Right ventricle myocardium superior (tissue), 1 donor: ENCODE results near the gene ITGB5. TPM values are rescaled to one million over a fixed set of nuclear protein-coding genes. Genes with fewer than 3 reads are reported as not detected.

ENCODE experiments used
- ATAC-seq: fragments of 200-7000 bp; cut with Tn5 transposase; one replicate; pipeline ENCODE4 v1.9.1; 2020; ENCODE audit warnings: mild to moderate bottlenecking; ENCODE audit not compliant: poor library complexity
- DNase-seq: peaks from one replicate; pipeline ENCODE4 v3.0.0-alpha.2; 2020
- intact Hi-C: fragments of 100-400 bp; cut with DNase I; formaldehyde crosslinking; loops from one replicate; pipeline ENCODE4 v1.11.2; 2022
- total RNA-seq: library from RNA; stranded (reverse); fragmentation: NEBNext Ultra II Directional; extraction: Animal tissue kit (Norgen Biotek cat#: 25700); gene quantifications from one replicate; pipeline ENCODE4 v1.2.1, GENCODE V29; 2021
- donor health status: DM: no; HTN: yes; CAD: no; lungs with severe emphysema.

The ITGB5 gene
- total RNA-seq, 1 donor from 2014 or later = 112 TPM

DNA sequence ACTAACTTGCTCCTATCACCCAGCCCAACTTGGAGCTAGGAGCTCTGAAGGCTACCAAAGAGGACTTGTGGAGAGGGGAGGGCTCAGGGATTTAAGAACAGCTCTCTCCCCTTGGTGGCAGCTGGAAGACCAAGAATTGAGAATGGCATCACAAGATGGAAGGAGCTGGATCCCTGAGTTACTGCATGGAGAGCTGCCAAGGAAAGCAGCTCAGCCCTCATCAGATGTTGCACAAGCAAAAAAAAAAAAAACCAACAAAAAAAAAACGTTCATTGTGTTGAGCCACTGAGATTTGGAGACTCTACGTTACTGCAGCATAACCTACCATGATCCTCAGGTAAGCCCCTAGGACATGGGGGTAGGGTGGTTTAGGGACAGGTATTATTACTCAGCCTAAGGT is 41.0 kb downstream of the ITGB5 start:
- DNase-seq (no peak), ATAC-seq (peak; percentile 64)
- intact Hi-C loops = no loop called here

GRCh38 chr3:124845406-124845805 is 41.8 kb downstream of the ITGB5 start:
- DNase-seq (no peak), ATAC-seq (peak; percentile 79)
- intact Hi-C loops = no loop called here

GRCh38 chr3:124843506-124844177 is 43.5 kb downstream of the ITGB5 start:
- ATAC-seq (no peak), DNase-seq (no peak)
- intact Hi-C loops = no loop called here

DNA sequence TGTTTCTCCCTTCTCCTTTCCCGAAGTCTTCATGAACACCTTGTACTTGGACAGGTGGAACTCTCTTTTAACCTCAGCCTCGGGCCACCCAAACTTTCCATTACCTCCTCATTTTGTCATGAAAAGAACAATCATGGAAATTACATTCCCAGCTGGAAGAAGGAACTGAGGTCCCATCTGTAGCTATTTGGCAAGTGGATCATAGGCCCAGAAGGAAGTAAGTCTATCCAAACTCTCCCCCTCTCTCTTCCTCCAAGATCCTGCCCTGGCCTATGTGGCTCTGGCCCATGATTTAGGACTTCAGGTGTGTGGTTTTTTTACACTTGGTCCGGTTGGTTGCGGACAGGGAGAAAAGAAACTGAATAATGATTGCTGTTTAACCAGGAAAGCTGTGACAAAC is 44.1 kb downstream of the ITGB5 start:
- DNase-seq (no peak), ATAC-seq (no peak)
- intact Hi-C loops = no loop called here

DNA sequence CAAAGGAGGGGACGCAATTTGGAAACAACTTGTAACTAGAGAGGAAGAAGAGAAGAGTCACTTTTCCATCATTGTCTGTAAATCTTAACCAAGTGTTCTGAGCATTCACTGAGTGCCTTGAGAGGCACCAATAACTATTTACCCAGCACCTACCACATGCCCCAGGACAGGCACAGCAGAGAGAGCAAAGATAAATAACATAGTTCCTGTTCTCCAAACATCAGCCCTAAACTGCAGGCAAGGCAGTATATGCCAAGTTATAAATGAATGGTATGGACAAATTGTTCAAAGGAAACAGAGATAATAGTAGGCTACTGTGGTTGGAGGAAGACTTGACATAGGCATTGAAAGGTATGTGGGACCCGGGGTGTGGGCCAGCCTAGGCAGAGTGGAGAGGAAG is 45.6 kb downstream of the ITGB5 start:
- no peak for ATAC-seq
- intact Hi-C loops = no loop called here
- no peak for DNase-seq

- intact Hi-C loops = no loop called here
- DNase-seq (no peak), ATAC-seq (no peak)
These were observed 46.8 kb downstream of the ITGB5 start for GRCh38 chr3:124840331-124840730.

DNA sequence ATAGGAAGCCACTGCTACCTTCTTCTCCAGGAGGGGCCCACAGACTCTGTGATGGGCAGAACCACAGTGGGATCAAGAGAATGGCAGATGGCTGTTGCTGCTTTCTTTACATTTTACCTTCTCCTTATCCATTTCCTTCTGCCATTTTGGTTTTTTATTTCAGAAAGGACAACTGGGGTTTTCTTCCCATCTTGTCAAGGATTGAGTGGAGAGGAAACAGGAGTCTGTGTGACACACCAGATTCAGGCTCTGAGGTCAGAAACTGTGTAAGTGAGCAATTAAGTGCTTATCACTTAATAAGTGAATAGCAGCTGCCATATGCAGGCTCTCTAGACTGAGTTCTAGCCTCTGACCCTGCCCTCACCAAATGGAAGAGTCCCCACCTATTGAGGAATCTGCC is 47.3 kb downstream of the ITGB5 start:
- no peak for ATAC-seq
- intact Hi-C loops = no loop called here
- DNase-seq = no peak

DNA sequence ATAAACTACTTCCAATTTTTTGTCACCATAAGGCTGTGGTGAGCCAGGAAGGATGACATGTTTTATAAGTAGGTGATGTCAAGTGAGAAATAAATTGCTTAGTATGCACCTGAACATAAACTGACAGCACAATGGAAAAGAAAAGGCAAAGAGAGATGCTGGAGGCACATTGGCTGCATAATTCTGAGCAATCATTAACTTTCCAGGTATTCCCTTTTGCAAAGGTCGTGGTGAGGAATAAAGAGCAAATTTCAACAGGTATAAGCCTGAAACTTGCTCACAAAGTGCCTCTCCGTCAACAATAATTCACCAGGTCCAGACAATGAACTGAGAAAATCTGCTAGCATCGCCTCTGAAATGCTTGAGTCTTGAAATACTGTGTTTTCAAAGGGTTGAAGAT is 48.2 kb downstream of the ITGB5 start:
- intact Hi-C loops = no loop called here
- no peak for DNase-seq
- no peak for ATAC-seq

DNA sequence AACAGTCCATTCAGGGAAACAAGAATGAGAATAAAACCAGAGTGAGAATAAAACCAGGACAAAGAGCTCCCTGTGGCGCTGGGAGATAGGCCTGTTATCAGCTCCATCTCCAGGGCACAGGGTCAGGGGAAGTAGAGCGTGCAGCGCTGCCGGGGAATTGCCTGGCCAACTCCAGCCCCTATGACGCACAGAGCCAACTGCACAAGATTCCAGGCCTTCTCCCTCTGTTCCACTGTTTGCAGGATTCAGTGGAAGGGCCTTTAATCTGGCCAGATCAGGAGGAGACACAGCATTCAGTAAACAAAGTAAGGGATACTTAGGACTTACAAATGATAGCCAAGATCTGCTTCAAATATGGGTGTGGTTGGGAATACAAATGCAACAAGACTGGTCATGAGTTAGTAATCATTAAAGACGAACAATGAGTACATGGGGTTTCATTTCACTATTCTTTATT is 49.4 kb downstream of the ITGB5 start:
- ATAC-seq (peak; percentile 87), DNase-seq (peak; percentile 75)
- intact Hi-C loops = no loop called here

DNA sequence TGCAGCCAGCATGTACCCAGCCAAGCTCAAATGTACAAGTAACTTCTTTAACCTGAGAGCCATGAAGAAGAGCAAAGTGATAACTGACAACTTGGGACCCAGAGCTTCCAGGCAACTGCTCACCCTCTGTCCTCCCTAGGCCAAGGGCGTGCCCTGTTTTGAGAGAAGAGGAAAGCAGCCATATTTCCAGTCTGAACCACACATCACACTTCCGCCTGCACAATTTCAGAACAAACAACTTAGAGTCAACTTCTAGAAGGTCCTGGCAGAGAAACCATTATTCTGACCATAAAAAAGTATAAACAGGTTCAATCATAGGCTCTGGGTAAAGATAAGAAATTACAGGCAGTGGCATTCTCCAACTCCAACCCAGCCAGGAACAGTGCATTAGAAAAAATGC is 50.1 kb downstream of the ITGB5 start:
- DNase-seq (no peak), ATAC-seq (peak; percentile 16)
- intact Hi-C loops = no loop called here

DNA sequence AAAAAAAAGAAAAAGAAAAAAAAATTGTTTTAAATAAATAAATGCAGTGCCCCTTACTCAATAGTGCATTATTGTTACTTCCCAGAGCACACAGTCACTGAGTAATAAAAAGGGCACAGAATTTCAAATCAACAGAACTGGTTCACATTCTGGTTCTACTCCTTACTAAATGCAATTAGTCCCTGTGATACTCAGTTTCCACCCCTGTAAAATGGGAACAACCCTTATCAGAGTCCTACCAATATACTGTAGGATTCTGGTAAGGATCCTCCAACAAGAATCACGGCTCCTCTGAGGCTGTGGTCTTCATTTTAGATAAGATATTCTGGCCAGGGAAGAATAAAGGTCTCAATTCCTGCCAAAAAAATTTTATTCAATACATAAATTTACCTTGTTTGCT is 50.7 kb downstream of the ITGB5 start:
- DNase-seq (no peak), ATAC-seq (no peak)
- intact Hi-C loops = no loop called here

DNA sequence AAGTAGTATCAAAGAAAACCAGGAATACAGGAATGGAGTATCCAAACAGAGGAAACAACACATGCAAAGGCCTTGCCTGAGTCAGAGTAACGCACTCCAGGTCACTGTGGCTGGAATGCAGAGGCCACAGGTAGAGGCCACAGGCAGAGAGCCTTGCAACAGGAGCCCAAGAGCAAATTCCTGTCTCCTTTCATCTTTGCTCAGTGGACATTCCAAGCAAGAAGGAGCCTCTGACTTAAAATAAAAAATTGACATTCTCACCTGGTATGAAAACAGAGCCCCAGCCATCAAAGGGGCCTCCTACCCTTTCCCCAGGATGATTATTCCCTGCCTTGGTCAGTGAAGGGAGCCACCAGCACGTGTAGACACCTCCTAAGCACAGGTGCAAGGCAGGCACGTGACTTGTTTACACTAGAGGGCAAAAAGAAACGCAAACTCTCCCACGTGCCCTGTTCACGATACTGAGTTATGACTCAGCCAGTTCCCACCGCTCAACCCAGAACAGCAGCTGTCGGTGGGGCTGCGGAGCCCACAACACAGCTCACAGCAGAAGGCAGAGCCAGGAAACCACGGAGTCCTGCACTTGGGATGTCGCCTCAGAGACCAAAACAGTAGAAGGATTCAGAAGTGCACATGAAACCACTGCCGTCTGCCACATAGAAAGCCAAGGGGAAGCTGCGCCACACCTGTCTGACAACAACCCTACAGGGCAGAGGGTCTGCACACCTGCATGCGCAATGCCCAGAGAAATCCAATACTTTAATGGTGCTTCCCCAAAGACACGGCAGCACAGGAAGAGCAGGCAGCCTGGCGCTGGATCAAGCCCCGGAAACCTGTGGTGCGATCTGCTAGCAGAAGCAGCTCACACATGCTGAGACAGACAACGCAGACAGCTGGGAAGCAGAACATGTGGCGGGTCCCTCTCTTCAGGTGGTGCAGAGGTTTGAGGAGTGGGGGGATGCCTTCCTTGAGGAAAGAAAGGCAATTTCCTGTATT is 52.1 kb downstream of the ITGB5 start:
- ATAC-seq (peak; percentile 36), DNase-seq (peak; percentile 59)
- intact Hi-C loops = no loop called here

DNA sequence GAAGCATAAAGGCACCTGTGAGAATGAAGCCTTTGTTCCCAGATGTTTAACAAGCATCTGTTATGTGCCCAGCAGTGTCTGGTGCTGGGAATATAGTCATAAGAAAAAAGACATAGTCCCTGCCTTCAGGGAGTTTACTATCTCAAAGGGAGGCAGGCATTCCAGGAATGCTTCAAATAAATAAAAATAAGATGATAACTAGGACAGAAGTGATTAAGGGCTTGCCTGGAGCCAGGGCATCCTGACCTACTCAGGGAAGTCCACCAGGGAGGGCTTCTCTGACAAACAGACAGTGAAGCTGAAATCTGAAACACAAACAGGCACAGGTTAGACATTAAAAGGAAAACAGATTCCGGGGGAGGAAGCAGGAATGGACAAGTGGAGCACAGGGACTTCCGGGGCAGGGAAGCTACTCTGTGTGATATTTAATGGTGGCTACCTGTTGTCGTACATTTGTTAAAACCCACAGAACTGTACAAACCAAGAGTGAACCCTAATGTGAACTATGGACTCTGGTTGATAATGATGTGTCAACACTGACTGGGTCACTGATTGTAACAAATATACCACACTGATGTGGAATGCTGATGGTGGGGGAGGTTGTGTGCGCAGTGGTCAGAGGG is 53.3 kb downstream of the ITGB5 start:
- no peak for DNase-seq
- no peak for ATAC-seq
- intact Hi-C loops = no loop called here

DNA sequence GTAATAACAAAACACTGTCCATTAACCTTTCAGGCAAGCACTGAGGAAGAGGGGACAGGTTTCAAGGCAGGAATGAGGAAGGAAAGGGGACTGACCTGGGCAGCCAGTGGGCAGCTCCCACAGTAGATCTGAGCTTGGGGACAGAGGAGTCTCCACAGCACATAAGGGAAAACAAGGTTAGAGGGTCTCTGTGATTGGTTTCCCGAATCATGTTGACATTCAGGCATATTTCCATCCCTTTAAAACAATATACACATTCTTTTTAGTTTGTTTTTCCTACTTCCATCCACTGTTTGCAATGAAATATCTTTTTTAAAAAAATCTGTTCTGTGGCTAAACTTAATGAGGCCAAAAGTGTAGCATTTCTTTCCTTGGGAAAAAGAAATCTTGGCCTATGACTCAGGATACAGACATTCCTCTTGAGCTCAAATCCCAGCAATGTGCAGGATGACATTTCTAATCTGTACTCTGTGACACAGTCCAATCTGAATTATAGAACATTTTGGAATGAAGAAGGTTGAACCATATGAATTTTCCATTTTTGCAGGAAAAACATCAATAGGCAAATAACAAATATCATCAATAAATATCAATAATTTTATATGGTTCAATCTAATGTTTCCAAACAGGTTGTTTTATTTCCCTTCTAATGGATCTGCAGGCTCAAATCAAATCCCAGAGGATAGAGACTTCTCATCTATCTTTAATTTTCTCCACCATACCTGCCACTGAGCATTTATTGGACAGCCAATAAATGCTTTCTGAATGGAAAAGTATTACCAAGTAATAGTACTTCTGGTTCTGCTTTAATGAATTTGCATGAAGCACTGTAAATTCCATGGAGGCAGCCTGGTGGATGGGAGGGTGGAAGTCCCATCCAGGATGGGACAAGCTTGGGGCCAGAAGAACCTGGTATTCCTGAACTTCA is 54.1 kb downstream of the ITGB5 start:
- ATAC-seq (no peak), DNase-seq (no peak)
- intact Hi-C loops = no loop called here

- no peak for DNase-seq
- intact Hi-C loops = no loop called here
- no peak for ATAC-seq
These were observed 55.5 kb downstream of the ITGB5 start for GRCh38 chr3:124831628-124832199.

DNA sequence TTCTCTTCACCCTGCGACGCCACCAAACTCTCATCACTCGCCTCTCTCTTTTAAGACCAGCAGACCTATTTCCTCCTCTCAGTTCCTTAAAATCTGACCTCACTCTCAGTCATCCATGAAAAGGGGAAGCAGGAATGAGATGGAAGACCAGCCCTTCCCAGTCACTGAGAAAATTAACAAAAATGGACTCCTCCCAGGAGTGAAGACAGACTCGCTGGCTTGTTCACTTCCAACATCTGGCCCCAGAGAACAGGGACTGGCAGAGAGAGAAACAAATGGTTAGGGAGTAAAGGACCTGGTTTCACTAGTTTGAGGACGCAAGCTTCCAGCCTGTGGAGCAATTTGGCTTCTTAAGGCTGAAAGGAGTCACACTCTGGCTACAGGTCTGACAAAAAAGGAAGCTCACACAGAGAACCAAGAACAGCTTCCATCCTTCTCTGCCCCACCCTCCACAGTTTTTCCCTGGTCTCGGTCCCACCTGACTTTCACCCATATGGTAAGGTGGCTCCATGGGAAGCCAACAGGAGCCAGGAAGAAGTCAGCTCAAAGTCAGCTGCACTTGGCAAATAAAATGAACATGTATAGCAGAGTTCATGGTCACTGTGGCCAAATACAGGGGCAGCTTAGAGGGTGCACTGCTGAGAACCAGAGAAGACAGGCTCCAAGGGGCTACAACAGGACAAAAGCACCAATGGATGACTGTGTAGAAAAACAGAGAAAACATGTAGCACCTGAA is 57.2 kb downstream of the ITGB5 start:
- intact Hi-C loops = no loop called here
- ATAC-seq (peak; percentile 75), DNase-seq (no peak)

- intact Hi-C loops = no loop called here
- DNase-seq (no peak), ATAC-seq (peak; percentile 80)
These were observed 57.9 kb downstream of the ITGB5 start for GRCh38 chr3:124829178-124829818.
